SK-N-MC (cell line): ENCODE measurements around the gene ATP6V0E1.

Experiments
- EZH2 ChIP-seq: fragments of 200-600 bp; sonication (generic); IDR thresholded peaks from one replicate; pipeline ENCODE4 v1.6.1; 2017; ENCODE audit warnings: antibody characterized with exemption
- POLR2AphosphoS5 ChIP-seq: IDR thresholded peaks from 2 replicates; pipeline ENCODE4 v1.6.1; 2012; ENCODE audit warnings: mild to moderate bottlenecking, low read depth, low read length, borderline replicate concordance

GRCh38 chr5:172959824-172960799 lies 23.5 kb upstream of the ATP6V0E1 start:
- TF ChIP-seq EZH2 (no peak), POLR2AphosphoS5 (no peak)
